Heart right ventricle (tissue), 16 donors: Measurements from ENCODE around the gene PMIS2. TPM values are rescaled to one million over a fixed set of nuclear protein-coding genes. Genes with fewer than 3 reads are reported as not detected.
A peak's percentile ranks its signal among the peaks of the same experiment; 100 is the strongest.

ENCODE experiments used
- ATAC-seq, 8 donors: fragments of 200-7000 bp; cut with Tn5 transposase; one replicate each; pipeline ENCODE4 v1.9.1; 2020; ENCODE audit warnings: mild to moderate bottlenecking in 8 of 8, moderate library complexity in 8 of 8, moderate number of reproducible peaks in 1 of 8
- DNase-seq, 2 donors: peaks; one replicate each; pipeline ENCODE4 v3.0.0-alpha.2; 2020
- H3K27ac ChIP-seq, 10 donors: fragments of 200-600 bp; sonication (generic) in 2 of 10; one replicate each; pipeline versions ENCODE4 v1.5.0 to v1.8.0; 2020 to 2022; ENCODE audit warnings: mild to moderate bottlenecking in 3 of 10
- H3K27me3 ChIP-seq, 7 donors: fragments of 200-600 bp; one replicate each; pipeline ENCODE4 v1.8.0; 2021 to 2022; ENCODE audit warnings: mild to moderate bottlenecking in 2 of 7
- H3K36me3 ChIP-seq, 9 donors: fragments of 200-600 bp; sonication (generic) in 1 of 9; one replicate each; pipeline versions ENCODE4 v1.5.0 to v1.8.0; 2020 to 2022; ENCODE audit warnings: mild to moderate bottlenecking in 2 of 9
- H3K4me1 ChIP-seq, 9 donors: fragments of 200-600 bp; sonication (generic) in 1 of 9; one replicate each; pipeline versions ENCODE4 v1.5.0 to v1.8.0; 2020 to 2022; ENCODE audit warnings: mild to moderate bottlenecking in 4 of 9
- H3K4me3 ChIP-seq, 10 donors: fragments of 200-600 bp; sonication (generic) in 2 of 10; one replicate each; pipeline versions ENCODE4 v1.5.0 to v1.8.0; 2020 to 2022; ENCODE audit warnings: mild to moderate bottlenecking in 7 of 10, moderate library complexity in 2 of 10
- H3K9me3 ChIP-seq, 11 donors: fragments of 200-600 bp in 10 of 11; sonication (generic) in 2 of 11; one replicate each; pipeline versions ENCODE4 v1.5.0 to v1.8.0; 2013 to 2022; ENCODE audit warnings: mild to moderate bottlenecking in 2 of 11, control low read depth in 1 of 11, moderate library complexity in 1 of 11
- WGBS, 2 donors: extraction: QIAGEN DNeasy Blood & Tissue Kit; methylation state at CpG; one replicate each; pipeline ENCODE4 v1.1.7; 2013; ENCODE audit warnings: inconsistent platforms in 1 of 2; 5-methylcytosine and 5-hydroxymethylcytosine counted together
- intact Hi-C, 10 donors: fragments of 100-400 bp; cut with DNase I; formaldehyde crosslinking; loops; one replicate each; pipeline versions ENCODE4 v1.11.1 to v1.14.2; 2022
- polyA plus RNA-seq, 2 donors: library from polyadenylated mRNA; stranded (reverse); fragments of 200-250 nt; gene quantifications; one replicate each; pipeline ENCODE4 v1.2.3, GENCODE V29; 2013
- total RNA-seq, 10 donors: library from RNA; stranded (reverse); fragmentation: NEBNext Ultra II Directional in 3 of 10; extraction: Animal tissue kit (Norgen Biotek cat#: 25700) in 3 of 10; gene quantifications; one replicate each; pipeline versions ENCODE4 v1.2.1 to v1.2.4, GENCODE V29; 2021 to 2023
- TF ChIP-seq, protein P1 (sequence below), 9 donors: fragments of 200-600 bp; sonication (generic) in 2 of 9; IDR thresholded peaks; one replicate each; pipeline versions ENCODE4 v1.5.0 to v1.8.0; 2021 to 2022; ENCODE audit warnings: antibody characterized with exemption in 9 of 9, mild to moderate bottlenecking in 5 of 9, moderate library complexity in 1 of 9
- donor health status: Arrhythmogenic right ventricular cardiomyopathy.
- donor health status: ischemic (EF 13 %, LVEDD 7.1; RV severe dilation, severe dysfunction).
- donor health status: healthy with polysubstance abuse.
- donor health status: DM: no; HTN: yes; CAD: no.
- donor health status: DM: no; HTN: no; CAD: no.
- donor health status: ischemic (EF 25% LVEDD 6.9; RV normal size, moderate dysfunction).
- donor health status: ischemic (EF 25% LVEDD 5.7; RV mildly dilated, moderate dysfunction).
- donor health status: healthy.
- donor health status: DM: yes; HTN: yes; CAD: no.
- donor health status: Ischemic cardiomyopathy.
- donor health status: ischemic (EF 35%, LVEDD 5.7; RV mildly dilated, moderate dysfunction).
- donor health status: nonischemic (EF 11% LVEDD 7.7; RV severe dilation, severe dysfunction).
- donor health status: DM: yes; HTN: yes; CAD: no.
- donor health status: PGD.
- donor health status: ischemic (EF 29% LVEDD 5.4; RV normal size, mild dysfunction).
- donor health status: nonischemic (EF 23%, LVEDD 6.1; RV moderate dilation, normal function).

The PMIS2 gene
- total and polyA plus RNA-seq, 12 donors: not detected

- Histone ChIP-seq H3K9me3 (no peaks in the 10 kb centered on the region), H3K27me3 (peaks cover 0 to 16% (median 12%) of the 10 kb centered on the region in 7 donors), H3K36me3 (peaks cover 0 to 5% (median 0%) of the 10 kb centered on the region in 9 donors), H3K4me3 (no peak overlapping the region), H3K4me1 (peaks cover 0 to under 1% (median 0%) of the 10 kb centered on the region in 9 donors), H3K27ac (no peak overlapping the region)
- intact Hi-C loops: loop anchor here in 2 of 10 donors (5.0 to 10.0 kb wide), 3 partner anchors 60 to 165 kb away; partner anchors contain the start of genes KMT2B (in 2 of the 2) and HAUS5 (in 1 of the 2)
- TF ChIP-seq, protein P1, sequence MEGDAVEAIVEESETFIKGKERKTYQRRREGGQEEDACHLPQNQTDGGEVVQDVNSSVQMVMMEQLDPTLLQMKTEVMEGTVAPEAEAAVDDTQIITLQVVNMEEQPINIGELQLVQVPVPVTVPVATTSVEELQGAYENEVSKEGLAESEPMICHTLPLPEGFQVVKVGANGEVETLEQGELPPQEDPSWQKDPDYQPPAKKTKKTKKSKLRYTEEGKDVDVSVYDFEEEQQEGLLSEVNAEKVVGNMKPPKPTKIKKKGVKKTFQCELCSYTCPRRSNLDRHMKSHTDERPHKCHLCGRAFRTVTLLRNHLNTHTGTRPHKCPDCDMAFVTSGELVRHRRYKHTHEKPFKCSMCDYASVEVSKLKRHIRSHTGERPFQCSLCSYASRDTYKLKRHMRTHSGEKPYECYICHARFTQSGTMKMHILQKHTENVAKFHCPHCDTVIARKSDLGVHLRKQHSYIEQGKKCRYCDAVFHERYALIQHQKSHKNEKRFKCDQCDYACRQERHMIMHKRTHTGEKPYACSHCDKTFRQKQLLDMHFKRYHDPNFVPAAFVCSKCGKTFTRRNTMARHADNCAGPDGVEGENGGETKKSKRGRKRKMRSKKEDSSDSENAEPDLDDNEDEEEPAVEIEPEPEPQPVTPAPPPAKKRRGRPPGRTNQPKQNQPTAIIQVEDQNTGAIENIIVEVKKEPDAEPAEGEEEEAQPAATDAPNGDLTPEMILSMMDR (IDR thresholded peaks at IDR 0.05): no peak
- WGBS, 2 donors: 69 to 74% methylated on average over 13 of the region's 13 CpGs
- DNase-seq: no peak
- ATAC-seq: no peak
These were observed 33.2 kb upstream of the PMIS2 start for GRCh38 chr19:35552534-35553384.

DNA sequence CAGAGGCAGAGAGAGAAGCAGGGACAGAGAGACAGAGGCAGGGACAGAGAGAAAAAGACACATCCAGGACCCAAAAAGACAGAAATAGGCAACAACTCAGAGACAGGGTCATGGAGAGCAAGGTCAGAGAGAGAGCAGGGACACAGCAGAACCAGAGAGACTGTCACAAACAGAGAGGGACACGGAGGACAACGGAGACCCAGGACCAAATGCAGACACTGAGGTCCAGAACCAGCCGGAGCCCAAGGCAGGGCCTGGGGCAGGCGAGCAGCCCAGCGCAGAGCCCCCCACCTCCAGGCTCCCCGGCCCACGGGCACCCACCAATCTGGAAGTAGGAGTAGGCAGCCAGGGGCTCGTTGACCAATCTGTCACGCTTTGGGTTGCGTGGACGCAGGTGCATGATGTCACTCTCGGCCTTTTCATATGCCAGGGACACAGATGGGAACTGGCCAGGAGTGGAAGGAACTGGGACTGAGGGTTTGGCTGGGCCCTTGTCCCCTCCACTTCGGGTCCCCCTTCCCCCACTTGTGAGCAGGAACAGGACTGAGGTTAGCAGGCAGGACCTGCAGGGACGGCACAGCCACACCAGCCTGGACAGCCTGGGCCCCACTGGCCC lies 32.5 kb upstream of the PMIS2 start:
- Histone ChIP-seq H3K9me3 (no peaks in the 10 kb centered on the region), H3K36me3 (peaks cover 0 to under 1% (median 0%) of the 10 kb centered on the region in 9 donors), H3K4me1 (peaks cover 2 to 8% (median 7%) of the 10 kb centered on the region in 9 donors), H3K4me3 (no peak overlapping the region), H3K27ac (no peak overlapping the region), H3K27me3 (peaks cover 2 to 24% (median 19%) of the 10 kb centered on the region in 7 donors)
- TF ChIP-seq, protein P1 (IDR thresholded peaks at IDR 0.05): no peak
- 72 to 73% methylated on average over 14 of the region's 14 CpGs for WGBS, 2 donors
- DNase-seq (no peak), ATAC-seq (no peak)
- intact Hi-C loops: loop anchor here in 2 of 10 donors (5.0 to 10.0 kb wide), 3 partner anchors 59 to 164 kb away; partner anchors contain the start of genes KMT2B (in 2 of the 2) and HAUS5 (in 1 of the 2)

DNA sequence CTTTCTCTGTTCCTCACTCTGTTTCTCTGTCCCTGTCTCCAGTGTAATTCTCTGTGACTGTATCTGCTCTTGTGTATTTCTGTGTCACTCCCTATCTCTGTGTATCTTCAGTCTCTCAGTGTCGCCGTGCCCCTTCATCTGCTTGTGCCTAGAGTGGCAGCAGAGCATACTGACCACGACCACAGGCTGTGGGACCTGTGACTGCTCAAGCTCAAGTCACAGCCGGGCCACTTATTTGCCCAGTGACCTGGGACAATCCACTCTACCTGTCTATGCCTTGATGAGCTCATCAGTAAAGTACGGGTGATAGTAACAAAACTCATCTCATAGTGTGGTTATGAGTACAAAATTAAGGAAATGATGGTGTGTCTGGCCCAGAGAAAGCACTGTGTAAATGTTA lies 31.9 kb upstream of the PMIS2 start:
- TF ChIP-seq, protein P1 (IDR thresholded peaks at IDR 0.05): no peak
- intact Hi-C loops: loop anchor here in 2 of 10 donors (5.0 to 10.0 kb wide), 3 partner anchors 58 to 163 kb away; partner anchors contain the start of genes KMT2B (in 2 of the 2) and HAUS5 (in 1 of the 2)
- H3K27ac ChIP-seq: no peak overlapping the region
- WGBS, 2 donors: 68 to 69% methylated on average over 5 of the region's 5 CpGs
- peaks cover 6 to 30% (median 25%) of the 10 kb centered on the region in 7 donors for H3K27me3 ChIP-seq
- no peaks in the 10 kb centered on the region for H3K9me3 ChIP-seq
- H3K4me1 ChIP-seq: peaks cover 2 to 9% (median 7%) of the 10 kb centered on the region in 9 donors
- no peak for DNase-seq
- no peak overlapping the region for H3K4me3 ChIP-seq
- H3K36me3 ChIP-seq: no peaks in the 10 kb centered on the region
- ATAC-seq: no peak

DNA sequence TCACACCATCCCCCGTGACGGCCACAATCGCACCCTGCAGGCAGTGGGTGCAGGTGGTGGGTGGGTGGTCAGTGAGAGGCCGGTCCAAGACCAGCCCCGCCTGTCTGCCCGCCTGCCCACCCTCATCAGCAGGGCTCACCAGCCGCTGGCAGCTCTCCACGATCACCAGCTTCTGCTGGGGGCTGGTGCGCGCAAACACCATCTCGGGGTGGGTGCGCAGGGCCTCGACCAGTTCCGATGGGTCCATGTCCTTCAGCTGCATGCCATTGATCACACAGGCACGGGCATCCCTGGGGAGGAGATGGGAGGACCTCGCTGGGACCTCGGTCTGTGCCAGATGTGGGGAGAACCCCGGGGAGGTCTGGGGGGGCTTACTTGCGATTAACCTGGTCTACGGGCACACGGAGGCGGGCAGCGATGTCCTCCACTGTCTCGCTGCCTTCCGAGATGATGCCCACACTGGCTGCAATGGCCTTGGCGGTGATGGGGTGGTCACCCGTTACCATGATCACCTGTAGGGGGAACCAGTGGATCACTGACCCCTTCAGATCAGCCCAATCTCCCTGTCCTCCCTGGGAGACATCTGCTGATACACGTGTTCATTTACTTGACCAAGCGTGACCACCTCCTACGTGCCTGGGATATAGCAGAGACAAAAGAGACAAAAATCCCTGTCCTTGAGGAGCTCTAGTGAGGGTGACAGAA lies 30.5 kb upstream of the PMIS2 start:
- H3K4me3 ChIP-seq: no peak overlapping the region
- H3K4me1 ChIP-seq: peaks cover 2 to 9% (median 7%) of the 10 kb centered on the region in 9 donors
- TF ChIP-seq, protein P1 (IDR thresholded peaks at IDR 0.05): peak in 1 of 9 donors; percentile 9
- H3K36me3 ChIP-seq: no peaks in the 10 kb centered on the region
- H3K27ac ChIP-seq: no peak overlapping the region
- ATAC-seq (no peak), DNase-seq (no peak)
- H3K27me3 ChIP-seq: peaks cover 6 to 43% (median 39%) of the 10 kb centered on the region in 7 donors
- no peaks in the 10 kb centered on the region for H3K9me3 ChIP-seq
- intact Hi-C loops: loop anchor here in 1 of 10 donors (10.0 kb wide), 1 partner anchor 159 kb away; the partner anchor contains the start of gene KMT2B
- 67 to 68% methylated on average over 30 of the region's 30 CpGs for WGBS, 2 donors
